Endodermal cell (in vitro differentiated cells): ENCODE data around the gene HTR1D. TPM values are rescaled to one million over a fixed set of nuclear protein-coding genes. Genes with fewer than 3 reads are reported as not detected.

ENCODE experiments used
- DNase-seq: peaks from one replicate; pipeline ENCODE4 v3.0.0-alpha.2; 2017
- H3K27ac ChIP-seq: 2 replicates; pipeline ENCODE4 v1.5.1; 2013; ENCODE audit warnings: mild to moderate bottlenecking, low read depth, low read length, moderate library complexity
- H3K27me3 ChIP-seq: 2 replicates; pipeline ENCODE4 v1.6.1; 2013; ENCODE audit warnings: mild to moderate bottlenecking, low read length, moderate library complexity; ENCODE audit not compliant: insufficient read depth, control insufficient read depth, poor library complexity, severe bottlenecking
- H3K36me3 ChIP-seq: 2 replicates; pipeline ENCODE4 v1.7.0; 2013; ENCODE audit warnings: mild to moderate bottlenecking, low read length, moderate library complexity; ENCODE audit not compliant: control insufficient read depth, insufficient read depth
- H3K4me1 ChIP-seq: one replicate; pipeline ENCODE4 v1.7.0; 2013; ENCODE audit warnings: low read length; ENCODE audit not compliant: control insufficient read depth, insufficient read depth
- H3K4me3 ChIP-seq: 2 replicates; pipeline ENCODE4 v1.5.1; 2013; ENCODE audit warnings: mild to moderate bottlenecking, low read length, moderate library complexity
- H3K9ac ChIP-seq: 2 replicates; pipeline ENCODE4 v1.6.1; 2013; ENCODE audit warnings: mild to moderate bottlenecking, low read length, moderate library complexity; ENCODE audit not compliant: poor library complexity, severe bottlenecking; ENCODE audit errors: extremely low read depth
- H3K9me3 ChIP-seq: 2 replicates; pipeline ENCODE4 v1.6.1; 2013; ENCODE audit warnings: mild to moderate bottlenecking, low read length, moderate library complexity; ENCODE audit not compliant: control insufficient read depth
- H3K27ac Mint-ChIP-seq: 2 replicates; pipeline ENCODE4 v1.8.0; 2020; ENCODE audit warnings: mixed read lengths
- H3K27me3 Mint-ChIP-seq: 2 replicates; pipeline ENCODE4 v1.8.0; 2021; ENCODE audit warnings: mild to moderate bottlenecking, mixed read lengths; ENCODE audit not compliant: insufficient read depth
- H3K36me3 Mint-ChIP-seq: 2 replicates; pipeline ENCODE4 v1.8.0; 2020; ENCODE audit warnings: low read depth, mixed read lengths
- H3K4me1 Mint-ChIP-seq: 2 replicates; pipeline ENCODE4 v1.8.0; 2020; ENCODE audit warnings: mixed read lengths
- H3K4me3 Mint-ChIP-seq: 2 replicates; pipeline ENCODE4 v1.8.0; 2020; ENCODE audit warnings: mild to moderate bottlenecking, moderate library complexity, mixed read lengths
- H3K9me3 Mint-ChIP-seq: 2 replicates; pipeline ENCODE4 v1.8.0; 2020; ENCODE audit warnings: mild to moderate bottlenecking, mixed read lengths
- WGBS, 2 experiments: methylation state at CpG; one replicate each; pipeline versions ENCODE4 v1.1.5 to v1.1.7; 2013; ENCODE audit warnings: missing lambda C conversion rate in 2 of 2, mixed read lengths in 1 of 2; ENCODE audit not compliant: insufficient coverage in 1 of 2, insufficient read length in 1 of 2; 5-methylcytosine and 5-hydroxymethylcytosine counted together
- total RNA-seq, 2 donors: library from RNA; stranded (reverse); fragmentation: NEBNext Ultra II Directional in 1 of 2; extraction: Animal tissue kit (Norgen Biotek cat#: 25700) in 1 of 2; gene quantifications; 2 replicates in 1 of 2; 3 replicates in 1 of 2; pipeline ENCODE4 v1.2.1, GENCODE V29; 2021
- TF ChIP-seq, protein P1 (sequence below): fragments of 200-600 bp; sonication (generic); conservative IDR thresholded peaks from 2 replicates; pipeline ENCODE4 v1.5.0; 2021; ENCODE audit warnings: antibody characterized with exemption, mild to moderate bottlenecking

The HTR1D gene
- total RNA-seq, 2 donors from 2014 or later: 2.9 to 4.1 TPM

DNA sequence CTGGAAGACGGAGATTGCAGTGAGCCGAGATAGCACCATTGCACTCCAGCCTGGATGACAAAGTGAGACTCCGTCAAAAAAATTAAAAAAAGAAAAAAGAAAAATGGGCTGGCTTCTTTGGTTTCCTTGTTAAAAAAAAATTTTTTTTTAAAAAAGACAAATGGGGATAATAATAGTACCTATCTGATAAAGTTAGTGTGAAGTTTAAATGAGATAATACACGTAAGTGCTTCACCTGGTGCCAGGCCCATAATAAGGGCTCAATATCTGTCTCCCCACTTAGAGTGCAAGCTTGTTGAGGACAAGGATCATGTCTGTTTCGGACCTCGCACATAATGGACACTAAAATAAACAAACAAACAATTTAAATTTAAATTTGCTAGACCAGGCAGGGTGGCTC is 30.0 kb upstream of the HTR1D start:
- Mint-ChIP-seq H3K9me3 (peaks cover 33% of the 10 kb centered on the region), H3K36me3 (peaks cover 2% of the 10 kb centered on the region), H3K27me3 (peaks cover 2% of the 10 kb centered on the region), H3K4me1 (peaks cover 13% of the 10 kb centered on the region), H3K4me3 (no peak overlapping the region), H3K27ac (no peak overlapping the region)
- H3K36me3 ChIP-seq: no peaks in the 10 kb centered on the region
- H3K27ac ChIP-seq: no peak overlapping the region
- H3K4me3 ChIP-seq: peak overlapping the region; percentile 10
- TF ChIP-seq, protein P1, sequence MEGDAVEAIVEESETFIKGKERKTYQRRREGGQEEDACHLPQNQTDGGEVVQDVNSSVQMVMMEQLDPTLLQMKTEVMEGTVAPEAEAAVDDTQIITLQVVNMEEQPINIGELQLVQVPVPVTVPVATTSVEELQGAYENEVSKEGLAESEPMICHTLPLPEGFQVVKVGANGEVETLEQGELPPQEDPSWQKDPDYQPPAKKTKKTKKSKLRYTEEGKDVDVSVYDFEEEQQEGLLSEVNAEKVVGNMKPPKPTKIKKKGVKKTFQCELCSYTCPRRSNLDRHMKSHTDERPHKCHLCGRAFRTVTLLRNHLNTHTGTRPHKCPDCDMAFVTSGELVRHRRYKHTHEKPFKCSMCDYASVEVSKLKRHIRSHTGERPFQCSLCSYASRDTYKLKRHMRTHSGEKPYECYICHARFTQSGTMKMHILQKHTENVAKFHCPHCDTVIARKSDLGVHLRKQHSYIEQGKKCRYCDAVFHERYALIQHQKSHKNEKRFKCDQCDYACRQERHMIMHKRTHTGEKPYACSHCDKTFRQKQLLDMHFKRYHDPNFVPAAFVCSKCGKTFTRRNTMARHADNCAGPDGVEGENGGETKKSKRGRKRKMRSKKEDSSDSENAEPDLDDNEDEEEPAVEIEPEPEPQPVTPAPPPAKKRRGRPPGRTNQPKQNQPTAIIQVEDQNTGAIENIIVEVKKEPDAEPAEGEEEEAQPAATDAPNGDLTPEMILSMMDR: no peak
- H3K9ac ChIP-seq: no peak overlapping the region
- WGBS, 2 experiments: 92 to 94% methylated on average over 5 to 6 of the region's 6 CpGs
- DNase-seq: no peak
- peaks cover 4% of the 10 kb centered on the region for H3K4me1 ChIP-seq
- no peaks in the 10 kb centered on the region for H3K27me3 ChIP-seq
- peaks cover 39% of the 10 kb centered on the region for H3K9me3 ChIP-seq

DNA sequence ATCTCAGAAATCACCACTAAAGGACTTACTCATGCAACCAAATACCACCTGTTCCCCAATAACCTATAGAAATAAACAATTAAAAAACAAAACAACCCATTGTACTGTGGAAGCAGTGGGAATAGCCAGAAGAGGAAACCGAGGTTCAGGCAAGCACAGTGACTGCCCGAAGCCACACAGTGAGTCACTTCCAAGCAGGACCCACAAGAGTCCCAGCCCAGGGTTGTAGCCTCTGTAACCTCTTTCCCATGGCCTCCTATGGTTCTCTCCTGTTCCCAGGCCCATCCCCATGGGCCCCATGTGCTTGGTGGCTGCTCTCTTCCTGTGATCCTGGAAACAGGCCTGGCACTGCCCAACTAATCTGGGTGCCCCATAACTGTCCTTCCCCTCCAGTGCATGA is 29.0 kb upstream of the HTR1D start:
- Mint-ChIP-seq H3K4me1 (peaks cover 13% of the 10 kb centered on the region), H3K27ac (no peak overlapping the region), H3K27me3 (peaks cover 2% of the 10 kb centered on the region), H3K4me3 (no peak overlapping the region), H3K9me3 (peaks cover 33% of the 10 kb centered on the region), H3K36me3 (peaks cover 2% of the 10 kb centered on the region)
- H3K9me3 ChIP-seq: peaks cover 39% of the 10 kb centered on the region
- H3K27me3 ChIP-seq: no peaks in the 10 kb centered on the region
- H3K4me3 ChIP-seq: no peak overlapping the region
- peaks cover 4% of the 10 kb centered on the region for H3K4me1 ChIP-seq
- no peak for DNase-seq
- 89 to 100% methylated on average over 1 to 2 of the region's 2 CpGs for WGBS, 2 experiments
- H3K27ac ChIP-seq: no peak overlapping the region
- H3K9ac ChIP-seq: no peak overlapping the region
- TF ChIP-seq, protein P1: no peak
- no peaks in the 10 kb centered on the region for H3K36me3 ChIP-seq

DNA sequence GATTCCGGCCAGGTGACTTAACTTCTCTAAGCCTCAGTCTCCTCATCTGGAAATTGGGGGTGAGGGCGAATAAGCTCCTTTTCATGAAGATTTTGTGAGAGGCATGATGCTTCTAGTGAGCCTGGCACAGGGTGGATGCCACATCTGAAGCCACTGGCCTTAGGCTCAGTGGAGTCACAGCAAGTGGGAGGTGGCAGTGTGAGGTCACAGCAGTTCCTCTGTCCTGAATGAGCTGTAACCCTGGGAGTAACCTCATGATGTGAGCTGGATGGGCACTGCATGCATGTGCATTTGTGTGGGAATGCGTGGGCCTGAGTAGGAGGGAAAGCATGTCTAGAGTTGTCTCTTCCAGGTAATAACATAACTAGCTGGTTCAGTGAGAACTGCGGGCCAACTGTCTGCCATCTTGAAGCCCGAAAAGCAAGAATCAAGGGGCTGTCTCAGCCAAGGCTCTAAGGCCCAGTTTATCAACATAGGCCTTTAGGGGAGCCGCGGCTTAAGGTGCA is 27.0 kb upstream of the HTR1D start:
- no peak overlapping the region for H3K27ac Mint-ChIP-seq
- H3K9ac ChIP-seq: no peak overlapping the region
- TF ChIP-seq, protein P1: no peak
- H3K4me3 Mint-ChIP-seq: no peak overlapping the region
- peaks cover 4% of the 10 kb centered on the region for H3K4me1 ChIP-seq
- H3K27me3 Mint-ChIP-seq: no peaks in the 10 kb centered on the region
- peaks cover 13% of the 10 kb centered on the region for H3K4me1 Mint-ChIP-seq
- peaks cover 20% of the 10 kb centered on the region for H3K9me3 ChIP-seq
- peaks cover 22% of the 10 kb centered on the region for H3K9me3 Mint-ChIP-seq
- H3K4me3 ChIP-seq: no peak overlapping the region
- DNase-seq: no peak
- H3K27me3 ChIP-seq: no peaks in the 10 kb centered on the region
- WGBS, 2 experiments: 91 to 100% methylated on average over 2 to 7 of the region's 7 CpGs
- H3K36me3 Mint-ChIP-seq: peaks cover 2% of the 10 kb centered on the region
- no peaks in the 10 kb centered on the region for H3K36me3 ChIP-seq
- H3K27ac ChIP-seq: no peak overlapping the region
